ENCODE results near the gene THOC1. TPM values are rescaled to one million over a fixed set of nuclear protein-coding genes. Genes with fewer than 3 reads are reported as not detected.

Gene THOC1
- total RNA-seq (2021; fragmentation: NEBNext Ultra II Directional; extraction: Animal tissue kit (Norgen Biotek cat#: 25700)) (59.3 and 66.4 TPM in 2 replicates), polyA plus RNA-seq (2011; rRNA removed) (12.2 and 19.1 TPM in 2 replicates), polyA minus RNA-seq (2011; rRNA and poly(A)+ RNA removed) (32.9 and 36.8 TPM in 2 replicates)
- polyA plus RNA-seq (2011; cell fraction: cytosol; rRNA removed) = 41.0 TPM
- 16.3 TPM for polyA plus RNA-seq (2011; cell fraction: nucleus; rRNA removed)
- polyA plus RNA-seq (2012, experiment 1 of 2) = 39.4 to 89.0 TPM (median 44.8 TPM) in 4 replicates
- 4.8 TPM for polyA plus RNA-seq (2012, experiment 2 of 2)
- 46.2 TPM for polyA plus RNA-seq (2013, experiment 1 of 2)
- 41.9 TPM for polyA plus RNA-seq (2013, experiment 2 of 2)
- polyA minus RNA-seq (2011; cell fraction: cytosol; rRNA and poly(A)+ RNA removed) = 26.4 TPM
- 118 TPM for polyA minus RNA-seq (2011; cell fraction: nucleus; rRNA and poly(A)+ RNA removed)
- long read RNA-seq, experiment 1, transcript THOC1-201 (21 exons, 2,087 nt) = major isoform, 10 of 18 reads
- long read RNA-seq, experiment 1, partial matches to known transcripts = 2 of 18 reads
- long read RNA-seq, experiment 1, other reads (novel, unspliced or antisense) = 5 of 18 reads
- long read RNA-seq, experiment 2, transcript THOC1-201 (21 exons, 2,087 nt) = major isoform, 28 of 42 reads
- long read RNA-seq, experiment 2, partial matches to known transcripts = 8 of 42 reads
- long read RNA-seq, experiment 2, other reads (novel, unspliced or antisense) = 6 of 42 reads

DNA sequence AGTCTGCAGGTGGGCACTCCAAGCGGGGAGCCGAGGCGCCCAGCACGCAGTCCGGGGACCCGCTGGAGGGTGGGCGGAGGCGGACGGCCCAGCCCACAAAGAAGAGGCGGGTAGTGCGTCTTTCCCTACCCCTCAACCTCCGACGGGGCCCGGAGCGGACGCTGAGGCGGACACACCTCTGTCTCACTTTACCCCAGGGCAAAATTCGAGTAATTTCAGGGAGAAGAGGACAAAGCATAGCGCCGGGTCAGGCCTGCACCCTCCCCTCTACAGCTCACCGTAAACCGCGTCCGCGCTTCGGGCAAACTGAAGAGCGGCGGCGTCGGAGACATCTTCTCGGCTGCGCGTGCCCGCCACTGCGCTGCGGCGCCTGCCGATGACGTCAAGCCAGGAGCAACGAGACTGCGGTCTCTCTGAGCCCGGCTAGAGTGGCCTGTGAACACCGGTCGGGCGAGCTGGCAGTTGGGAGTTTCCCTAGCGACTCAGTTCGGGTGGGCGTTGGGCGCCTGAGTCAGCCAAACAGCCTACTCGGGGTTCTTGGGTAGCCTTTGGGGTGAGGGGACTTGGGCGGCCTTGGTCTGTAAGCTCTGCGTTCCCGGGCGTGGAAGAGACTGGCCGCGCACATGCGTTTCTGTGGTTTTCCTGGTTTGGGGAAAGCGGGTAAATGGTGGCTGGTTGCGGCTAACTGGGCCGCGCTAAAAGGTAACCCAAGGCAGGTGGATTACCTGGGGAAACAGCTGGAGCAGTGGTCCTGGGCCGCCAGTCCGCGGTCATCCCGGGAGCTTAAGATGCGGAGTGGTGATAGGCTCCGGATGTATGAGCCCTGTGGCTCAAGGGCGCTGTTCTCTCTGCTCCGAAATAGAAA lies at the start of gene THOC1:
THOC1 (minus strand) TSS at position 360 of the 865 bp plus-strand sequence; CDS start at position 332, 28 bp downstream.
- no peaks in the 10 kb centered on the region for H3K9me3 ChIP-seq (ENCODE audit: insufficient read depth in 2 of 2, low read depth in 1 of 2, low read length in 1 of 2)
- H3K23me2 ChIP-seq (ENCODE audit: low read depth, low read length) = peaks cover 5% of the 10 kb centered on the region
- no peak within 1 kb of the TSS for H3K4ac ChIP-seq (replicated peaks; ENCODE audit: insufficient read length, low read depth, low read length)
- peaks cover 2% of the 10 kb centered on the region; the same call in 1 of the 2 replicates for H3K79me1 ChIP-seq (ENCODE audit: low read depth, low read length)
- H3K36me3 ChIP-seq (ENCODE audit: control insufficient read depth in 2 of 4, insufficient read depth in 4 of 4, low read length in 3 of 4) = peaks cover 0 to 22% (median 18%) of the 10 kb centered on the region in 4 experiments; a peak in 7 of 8 replicates
- peaks cover 0 to 1% (median 0%) of the 10 kb centered on the region in 4 experiments; a peak in 1 of 7 replicates for H3K27me3 ChIP-seq (replicated peaks in 1 of 4; ENCODE audit: control insufficient read depth in 3 of 4, extremely low read depth in 1 of 4, insufficient read depth in 3 of 4, low read length in 3 of 4)
- no peaks in the 10 kb centered on the region for H4K20me1 ChIP-seq (replicated peaks in 1 of 2; ENCODE audit: control insufficient read depth in 1 of 2, insufficient read depth in 2 of 2, low read length in 2 of 2)
- no peak within 1 kb of the TSS for H2BK20ac ChIP-seq (ENCODE audit: low read length)
- peak within 1 kb of the TSS; percentile 84 for H2BK5ac ChIP-seq (ENCODE audit: low read depth, low read length)
- peaks cover 5 to 32% of the 10 kb centered on the region in 2 experiments; a peak in 3 of 4 replicates for H3K79me2 ChIP-seq (ENCODE audit: control insufficient read depth in 1 of 2, insufficient read depth in 2 of 2, low read length in 2 of 2)
- ChIA-PET CTCF (ENCODE audit: partially characterized antibody) (interaction anchor here (1.1 to 1.8 kb wide), 5 partner anchors 10 to 444 kb away, joined by 4 to 8 read pairs (median 4); partner anchors contain the start of gene ENOSF1), POLR2A (ENCODE audit: partially characterized antibody) (interaction anchor here (0.6 to 2.4 kb wide), 15 partner anchors 12 to 418 kb away, joined by 3 to 8 read pairs (median 4); no protein-coding TSS in a partner anchor)
- H2BK12ac ChIP-seq (ENCODE audit: low read depth, low read length) = no peak within 1 kb of the TSS
- H3K18ac ChIP-seq (ENCODE audit: extremely low read depth, low read length) = peak within 1 kb of the TSS; percentile 88
- 1% methylated on average over 65 of the region's 69 CpGs; no CpG with 5 or more reads in 1 of the 2 experiments for WGBS, 2 experiments (ENCODE audit: extremely low coverage in 1 of 2, insufficient coverage in 1 of 2, insufficient read length in 1 of 2, insufficient replicate concordance in 2 of 2, low coverage in 1 of 2, low lambda C conversion rate in 2 of 2, missing lambda C conversion rate in 1 of 2)
- no peak within 1 kb of the TSS for H3K14ac ChIP-seq (ENCODE audit: insufficient read length)
- H4K8ac ChIP-seq (ENCODE audit: extremely low read depth, insufficient read depth, low read length) = peak within 1 kb of the TSS; percentile 99; the same call in 1 of the 2 replicates
- peak within 1 kb of the TSS; percentile 61 for H2AFZ ChIP-seq (ENCODE audit: low read length)
- no peak within 1 kb of the TSS for H2BK15ac ChIP-seq (ENCODE audit: low read length)
- peak within 1 kb of the TSS; percentile 66 for H3K56ac ChIP-seq (replicated peaks; ENCODE audit: insufficient read length, low read depth, low read length)
- DNase-seq (ENCODE audit: low read depth in 1 of 2, low spot score in 2 of 2) = peak; percentile 62 to 97
- H2AK5ac ChIP-seq (ENCODE audit: low read depth, low read length) = no peak within 1 kb of the TSS
- H3K4me3 ChIP-seq (ENCODE audit: extremely low read depth in 1 of 4, insufficient read depth in 2 of 4, low read depth in 3 of 4, low read length in 4 of 4) = peak within 1 kb of the TSS; percentile 79 to 96 (median 92)
- no peak within 1 kb of the TSS for H2BK120ac ChIP-seq (replicated peaks; ENCODE audit: low read depth, low read length)
- H3K4me1 ChIP-seq (replicated peaks in 1 of 4; ENCODE audit: control insufficient read depth in 3 of 4, insufficient read depth in 4 of 4, low read length in 3 of 4) = peaks cover 0 to 3% (median 3%) of the 10 kb centered on the region in 4 experiments; a peak in 6 of 7 replicates
- peak within 1 kb of the TSS; percentile 15 for H4K91ac ChIP-seq (replicated peaks; ENCODE audit: insufficient read length, low read length)
- no peak within 1 kb of the TSS for H3K23ac ChIP-seq (ENCODE audit: insufficient read length)
- peak within 1 kb of the TSS; percentile 84 to 94 for H3K4me2 ChIP-seq (ENCODE audit: insufficient read depth in 1 of 2, low read depth in 2 of 2, low read length in 2 of 2)
- H4K5ac ChIP-seq (ENCODE audit: insufficient read length, low read depth, low read length) = peak within 1 kb of the TSS; percentile 87
- no peak for FAIRE-seq
- H3K9ac ChIP-seq (replicated peaks in 1 of 4; ENCODE audit: extremely low read depth in 1 of 4, low read depth in 3 of 4, low read length in 3 of 4) = peak within 1 kb of the TSS; percentile 90 to 95 (median 92)
- peak within 1 kb of the TSS; percentile 87 for H3K27ac ChIP-seq (ENCODE audit: low read depth, low read length)
- TF ChIP-seq CHD2 (IDR thresholded peaks at IDR 0.05; ENCODE audit: low read length) (no peak), SP2 (IDR thresholded peaks at IDR 0.05; ENCODE audit: low read length) (peak; percentile 83), RXRA (IDR thresholded peaks at IDR 0.05; ENCODE audit: insufficient read depth, low read depth, low read length) (no peak), CBX5 (IDR thresholded peaks at IDR 0.05; ENCODE audit: low read depth, low read length) (no peak), ASH2L (IDR thresholded peaks at IDR 0.05; ENCODE audit: low read length) (peak; percentile 100), KDM1A (IDR thresholded peaks at IDR 0.05; ENCODE audit: borderline replicate concordance, low read length) (no peak), RBBP5 (IDR thresholded peaks at IDR 0.05; ENCODE audit: borderline replicate concordance, low read depth, low read length) (peak; percentile 99), JUND (IDR thresholded peaks at IDR 0.05; ENCODE audit: low read length) (no peak; the same call in 1 of the 2 replicates)

Data from H1 (cell line).